ENCODE results near the gene PCDHGA5.
"Not testable (repeated sequence)": the region's sequence is repeated elsewhere in the genome, so short reads cannot be mapped to it uniquely, and the experiment has no call there.

The PCDHGA5 gene

GRCh38 chr5:141414548-141415274 is 50.7 kb downstream of the PCDHGA5 start:
- not testable (repeated sequence) for DNase-seq (ENCODE audit: low read depth)

GRCh38 chr5:141415275-141415618 is 51.3 kb downstream of the PCDHGA5 start:
- DNase-seq (ENCODE audit: low read depth), result not testable (repeated sequence)
